DND-41 (cell line): ENCODE results near the gene ZNF750.

ENCODE experiments used
- CTCF ChIP-seq: IDR thresholded peaks from 2 replicates; pipeline ENCODE4 v1.5.1; 2012; ENCODE audit warnings: borderline replicate concordance, low read length, moderate library complexity, mild to moderate bottlenecking; ENCODE audit not compliant: poor library complexity, severe bottlenecking; ENCODE audit errors: extremely low read depth
- EZH2 ChIP-seq: IDR thresholded peaks from 3 replicates; pipeline ENCODE4 v1.6.1; 2012; ENCODE audit warnings: borderline replicate concordance, low read depth, mild to moderate bottlenecking, moderate library complexity, low read length, inconsistent platforms; ENCODE audit not compliant: severe bottlenecking

DNA sequence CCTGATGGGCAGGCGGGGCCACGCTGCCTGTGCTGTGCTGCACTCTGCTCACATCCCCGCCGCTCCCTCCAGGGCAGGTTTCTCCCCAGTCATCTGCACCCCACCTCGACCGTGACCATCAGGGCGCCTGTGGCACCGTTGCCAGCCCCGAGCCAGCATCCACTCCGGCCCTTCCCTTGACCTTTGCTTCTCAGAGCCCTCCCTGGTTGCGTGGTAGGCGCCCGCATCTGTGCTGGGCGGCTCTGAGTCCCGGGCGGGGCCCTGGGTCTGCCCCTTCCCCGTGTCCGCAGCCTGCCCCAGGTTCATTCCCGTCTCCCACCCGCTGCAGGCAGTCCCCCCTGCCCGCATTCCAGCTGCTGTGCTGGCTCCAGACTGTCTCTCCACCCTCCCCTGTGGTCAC lies 33.2 kb downstream of the ZNF750 start:
- no peak for TF ChIP-seq EZH2
- no peak for TF ChIP-seq CTCF
